ENCODE results near the gene RABL2B.

Gene RABL2B

GRCh38 chr22:50734343-50734771 is 49.1 kb downstream of the RABL2B start:
- H3K4me3 ChIP-seq (ENCODE audit: low read depth, low read length): no peak overlapping the region
- CTCF ChIA-PET: no interaction called here
- H3K9me3 ChIP-seq (ENCODE audit: control insufficient read depth, insufficient read depth, low read depth, low read length): no peaks in the 10 kb centered on the region
- H3K36me3 ChIP-seq (ENCODE audit: control insufficient read depth in 2 of 2, insufficient read depth in 1 of 2, low read length in 2 of 2): no peaks in the 10 kb centered on the region
- TF ChIP-seq OSR2 (tag by site-specific recombination; IDR thresholded peaks at IDR 0.05) (no peak), HOXA7 (CRISPR knock-in tag; IDR thresholded peaks at IDR 0.05; ENCODE audit: borderline replicate concordance) (no peak), ZBTB21 (tag by site-specific recombination; IDR thresholded peaks at IDR 0.05) (no peak), ZFP69B (tag by site-specific recombination; IDR thresholded peaks at IDR 0.05) (no peak), YY2 (tag by site-specific recombination; IDR thresholded peaks at IDR 0.05) (no peak), ZNF560 (tag by site-specific recombination; IDR thresholded peaks at IDR 0.05; ENCODE audit: borderline replicate concordance) (no peak), ATF2 (tag by site-specific recombination; IDR thresholded peaks at IDR 0.05; ENCODE audit: low read depth) (no peak), ZNF704 (tag by site-specific recombination; IDR thresholded peaks at IDR 0.05) (no peak), ZNF221 (tag by site-specific recombination; IDR thresholded peaks at IDR 0.05; ENCODE audit: borderline replicate concordance) (no peak), ZNF341 (tag by site-specific recombination; IDR thresholded peaks at IDR 0.05; ENCODE audit: low read depth) (no peak), REST (tag by site-specific recombination; IDR thresholded peaks at IDR 0.05) (no peak), ZNF776 (tag by site-specific recombination; IDR thresholded peaks at IDR 0.05; ENCODE audit: borderline replicate concordance) (no peak), ZNF658 (tag by site-specific recombination; IDR thresholded peaks at IDR 0.05) (no peak), ZNF335 (tag by site-specific recombination; conservative IDR thresholded peaks at IDR 0.05) (no peak), ZEB2 (tag by site-specific recombination; IDR thresholded peaks at IDR 0.05) (no peak)
- no peaks in the 10 kb centered on the region for H3K4me1 ChIP-seq (ENCODE audit: control insufficient read depth, insufficient read depth, low read length)
- POLR2A ChIA-PET: interaction anchor here (0.6 kb wide), 1 partner anchor 700 kb away, joined by 4 read pairs; no protein-coding TSS in a partner anchor
- H3K27ac ChIP-seq (ENCODE audit: extremely low read depth, low read depth, low read length): no peak overlapping the region

- POLR2A ChIA-PET: interaction anchor here (0.6 kb wide), 1 partner anchor 699 kb away, joined by 4 read pairs; no protein-coding TSS in a partner anchor
- Histone ChIP-seq H3K36me3 (ENCODE audit: control insufficient read depth in 2 of 2, insufficient read depth in 1 of 2, low read length in 2 of 2) (no peaks in the 10 kb centered on the region), H3K27ac (ENCODE audit: extremely low read depth, low read depth, low read length) (no peak overlapping the region), H3K9me3 (ENCODE audit: control insufficient read depth, insufficient read depth, low read depth, low read length) (no peaks in the 10 kb centered on the region), H3K4me1 (ENCODE audit: control insufficient read depth, insufficient read depth, low read length) (no peaks in the 10 kb centered on the region), H3K4me3 (ENCODE audit: low read depth, low read length) (no peak overlapping the region)
- CTCF ChIA-PET: interaction anchor here (0.7 to 1.1 kb wide), 3 partner anchors 19 to 41 kb away, joined by 3 to 5 read pairs (median 4); no protein-coding TSS in a partner anchor
- TF ChIP-seq ZNF501 (tag by site-specific recombination; IDR thresholded peaks at IDR 0.05) (no peak), INSM2 (tag by site-specific recombination; IDR thresholded peaks at IDR 0.05) (no peak), ZNF223 (tag by site-specific recombination; IDR thresholded peaks at IDR 0.05) (peak; percentile 84; the same call in 1 of the 2 replicates), ZBTB17 (tag by site-specific recombination; IDR thresholded peaks at IDR 0.05) (0 out of 2 replicates have a peak, but pooled peaks have one; percentile 39), ZNF660 (tag by site-specific recombination; IDR thresholded peaks at IDR 0.05) (no peak), ZNF398 (tag by site-specific recombination; IDR thresholded peaks at IDR 0.05) (peak; percentile 37; the same call in 1 of the 2 replicates), ZNF843 (tag by site-specific recombination; IDR thresholded peaks at IDR 0.05) (no peak), HOXA7 (CRISPR knock-in tag; IDR thresholded peaks at IDR 0.05; ENCODE audit: borderline replicate concordance) (no peak), KLF10 (tag by site-specific recombination; IDR thresholded peaks at IDR 0.05) (no peak), ZIC2 (tag by site-specific recombination; IDR thresholded peaks at IDR 0.05) (peak; percentile 53), ZNF600 (tag by site-specific recombination; IDR thresholded peaks at IDR 0.05) (peak; percentile 49; the same call in 1 of the 2 replicates)
These were observed 49.7 kb downstream of the RABL2B start for GRCh38 chr22:50733521-50734342.
